ENCODE measurements around the gene COL18A1. TPM values are rescaled to one million over a fixed set of nuclear protein-coding genes. Genes with fewer than 3 reads are reported as not detected.
A peak's percentile ranks its signal among the peaks of the same experiment; 100 is the strongest.

The COL18A1 gene
- total RNA-seq, 1 experiment from 2014 or later = 838 TPM

GRCh38 chr21:45418301-45419071 lies 13.5 kb downstream of the COL18A1 start:
- in situ Hi-C loops (cut with HindIII; ENCODE audit: low pct_unique_long_range_greater_than_20kb, low sequenced_read_pairs) = no loop called here
- DNase-seq (ENCODE audit: low read depth) = no peak

- in situ Hi-C loops (cut with HindIII; ENCODE audit: low pct_unique_long_range_greater_than_20kb, low sequenced_read_pairs) = no loop called here
- DNase-seq (ENCODE audit: low read depth) = no peak
Observed at GRCh38 chr21:45419162-45419561, 14.2 kb downstream of the COL18A1 start.

GRCh38 chr21:45420061-45421041 lies 15.4 kb downstream of the COL18A1 start:
- in situ Hi-C loops (cut with HindIII; ENCODE audit: low pct_unique_long_range_greater_than_20kb, low sequenced_read_pairs) = no loop called here
- peak; percentile 99 for DNase-seq (ENCODE audit: low read depth)

GRCh38 chr21:45421071-45421845 lies 16.3 kb downstream of the COL18A1 start:
- in situ Hi-C loops (cut with HindIII; ENCODE audit: low pct_unique_long_range_greater_than_20kb, low sequenced_read_pairs) = no loop called here
- DNase-seq (ENCODE audit: low read depth) = peak; percentile 80

- in situ Hi-C loops (cut with HindIII; ENCODE audit: low pct_unique_long_range_greater_than_20kb, low sequenced_read_pairs) = no loop called here
Observed at GRCh38 chr21:45421846-45422775, 17.1 kb downstream of the COL18A1 start.

GRCh38 chr21:45423201-45423955 lies 18.4 kb downstream of the COL18A1 start:
- in situ Hi-C loops (cut with HindIII; ENCODE audit: low pct_unique_long_range_greater_than_20kb, low sequenced_read_pairs) = no loop called here
- peak; percentile 68 for DNase-seq (ENCODE audit: low read depth)

More at GRCh38 chr21:45421846-45422775, 17.1 kb downstream of the COL18A1 start:
- peak; percentile 29 for DNase-seq (ENCODE audit: low read depth)

- in situ Hi-C loops (cut with HindIII; ENCODE audit: low pct_unique_long_range_greater_than_20kb, low sequenced_read_pairs) = no loop called here
Observed at GRCh38 chr21:45423968-45424853, 19.2 kb downstream of the COL18A1 start.

GRCh38 chr21:45424854-45425795 lies 20.2 kb downstream of the COL18A1 start:
- in situ Hi-C loops (cut with HindIII; ENCODE audit: low pct_unique_long_range_greater_than_20kb, low sequenced_read_pairs) = no loop called here
- DNase-seq (ENCODE audit: low read depth) = no peak

More at GRCh38 chr21:45423968-45424853, 19.2 kb downstream of the COL18A1 start:
- DNase-seq (ENCODE audit: low read depth) = no peak

- in situ Hi-C loops (cut with HindIII; ENCODE audit: low pct_unique_long_range_greater_than_20kb, low sequenced_read_pairs) = no loop called here
- peak; percentile 99 for DNase-seq (ENCODE audit: low read depth)
Observed at GRCh38 chr21:45427331-45428271, 22.6 kb downstream of the COL18A1 start.

- no peak for DNase-seq (ENCODE audit: low read depth)
- in situ Hi-C loops (cut with HindIII; ENCODE audit: low pct_unique_long_range_greater_than_20kb, low sequenced_read_pairs) = no loop called here
Observed at GRCh38 chr21:45428534-45428933, 23.6 kb downstream of the COL18A1 start.

- in situ Hi-C loops (cut with HindIII; ENCODE audit: low pct_unique_long_range_greater_than_20kb, low sequenced_read_pairs) = no loop called here
- no peak for DNase-seq (ENCODE audit: low read depth)
Observed at GRCh38 chr21:45429221-45430175, 24.5 kb downstream of the COL18A1 start.

GRCh38 chr21:45430521-45431501 lies 25.8 kb downstream of the COL18A1 start:
- in situ Hi-C loops (cut with HindIII; ENCODE audit: low pct_unique_long_range_greater_than_20kb, low sequenced_read_pairs) = no loop called here

More at GRCh38 chr21:45430521-45431501, 25.8 kb downstream of the COL18A1 start:
- peak; percentile 40 for DNase-seq (ENCODE audit: low read depth)

Measured in Caki2 (cell line).